HG03378 (cell line): ENCODE data around the gene NF2.

Experiments
- ATAC-seq: cut with Tn5 transposase; IDR thresholded peaks from one replicate; pipeline ENCODE4 v1.9.1; 2021; ENCODE audit warnings: mild to moderate bottlenecking, moderate library complexity; ENCODE audit not compliant: unreplicated experiment

NF2 gene

GRCh38 chr22:29661336-29661735 lies 57.9 kb downstream of the NF2 start:
- no peak for ATAC-seq

DNA sequence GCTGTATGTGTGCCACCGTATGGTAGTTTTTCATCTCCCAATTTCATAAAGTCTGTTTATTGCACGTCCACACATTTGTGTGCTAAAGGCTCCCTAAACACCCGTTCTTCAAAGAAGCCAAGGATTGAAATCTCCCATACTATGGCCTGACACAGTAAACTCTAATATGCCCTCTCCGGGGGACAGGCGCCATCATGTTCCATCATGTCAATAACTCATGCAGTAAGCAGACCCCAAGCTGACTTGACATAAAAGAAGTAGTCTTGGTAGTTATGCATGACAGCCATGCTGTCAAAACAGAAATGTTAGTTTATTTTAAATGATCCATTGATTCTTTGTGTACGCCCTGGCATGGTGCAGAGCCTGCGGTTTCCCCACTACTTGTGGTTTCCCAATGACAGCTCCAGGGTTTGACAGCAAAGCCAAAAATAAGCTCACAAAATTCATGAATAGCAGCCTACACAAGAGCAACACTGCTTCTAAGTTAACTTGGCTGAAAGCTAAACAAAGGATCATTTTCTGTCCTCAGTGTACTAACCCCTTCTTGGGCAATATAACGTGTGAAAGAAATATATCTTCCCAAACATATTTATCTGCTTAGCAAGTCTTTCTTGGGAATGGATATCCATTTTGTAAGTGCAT lies 59.9 kb downstream of the NF2 start:
- ATAC-seq = no peak

DNA sequence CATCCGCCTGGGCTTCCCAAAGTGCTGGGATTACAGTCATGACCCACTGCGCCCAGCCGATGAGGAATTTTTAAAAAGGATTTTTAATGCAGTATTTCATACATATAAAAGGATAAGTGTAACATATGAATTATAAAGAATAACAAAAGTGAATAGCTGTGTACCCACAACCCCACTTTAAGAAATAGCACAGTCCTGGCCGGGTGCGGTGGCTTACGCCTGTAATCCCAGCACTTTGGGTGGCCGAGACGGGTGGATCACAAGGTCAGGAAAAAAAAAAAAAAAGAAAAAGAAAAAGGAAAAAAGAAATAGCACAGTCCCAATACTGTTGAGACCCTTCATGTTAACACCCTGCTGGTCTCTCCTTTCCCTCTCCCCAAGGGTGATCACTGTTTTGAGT lies 62.1 kb downstream of the NF2 start:
- no peak for ATAC-seq

DNA sequence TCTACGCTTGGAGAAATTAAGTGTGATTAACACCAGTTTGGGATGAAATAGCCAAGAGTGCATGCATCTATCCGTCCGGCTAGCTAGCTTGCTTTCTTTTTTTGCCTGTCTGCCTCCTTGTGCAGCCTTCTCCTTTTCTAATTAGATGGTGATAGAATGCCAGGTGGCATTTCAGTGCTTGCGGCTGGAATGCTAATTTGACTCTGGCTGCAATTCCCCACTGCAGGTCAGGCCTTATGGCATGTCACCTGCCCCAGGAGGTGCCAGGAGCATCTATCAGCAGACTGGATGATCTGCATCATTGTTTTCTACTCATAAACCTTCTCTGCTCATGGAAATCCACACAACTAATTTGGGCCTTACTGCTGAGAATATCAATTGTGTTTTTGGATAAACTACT lies 65.2 kb downstream of the NF2 start:
- no peak for ATAC-seq

GRCh38 chr22:29670626-29671025 lies 67.2 kb downstream of the NF2 start:
- ATAC-seq = no peak

- no peak for ATAC-seq
Observed at GRCh38 chr22:29673361-29674066, 70.1 kb downstream of the NF2 start.

DNA sequence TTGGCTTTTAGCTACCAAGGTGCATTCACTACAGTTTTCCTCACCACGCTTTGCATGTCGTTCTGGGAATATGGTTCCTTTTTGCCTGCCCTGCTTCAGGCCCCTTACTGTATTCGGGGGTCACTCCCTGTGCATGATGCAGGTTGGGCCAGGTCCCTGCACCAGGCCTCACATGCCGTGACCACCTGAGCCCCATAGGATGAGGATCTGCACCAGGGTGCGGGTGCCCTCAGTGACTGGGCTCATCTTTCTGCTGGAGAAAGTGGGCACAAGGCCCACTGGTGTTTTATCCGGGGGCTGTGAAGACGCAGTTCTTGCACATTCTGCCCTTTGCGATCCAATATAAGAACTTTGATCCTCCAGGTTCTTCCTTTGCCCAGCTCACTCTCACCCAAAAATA lies 70.7 kb downstream of the NF2 start:
- ATAC-seq = no peak

- ATAC-seq = no peak
Observed at GRCh38 chr22:29679316-29679715, 75.9 kb downstream of the NF2 start.

DNA sequence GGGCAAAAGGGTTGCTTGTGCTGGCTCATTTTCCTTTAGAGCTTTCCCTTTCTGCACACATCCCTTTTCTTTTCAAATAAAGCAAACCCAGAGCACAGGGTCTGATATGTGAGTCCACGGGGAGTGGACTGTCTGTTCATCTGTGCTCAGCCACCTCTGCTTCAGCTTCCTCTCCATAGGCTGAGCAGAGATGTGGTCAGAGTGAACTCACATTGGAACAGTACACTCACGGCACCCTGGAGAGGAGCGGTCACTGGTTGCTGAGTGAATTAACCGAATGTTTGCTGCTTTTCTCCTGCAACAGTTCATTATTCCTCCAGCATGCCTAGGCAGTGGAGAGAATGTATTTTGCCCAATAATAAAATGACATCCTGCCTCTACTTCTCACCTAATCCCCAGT lies 80.1 kb downstream of the NF2 start:
- ATAC-seq = no peak

- ATAC-seq = no peak
Observed at GRCh38 chr22:29684244-29684643, 80.8 kb downstream of the NF2 start.

DNA sequence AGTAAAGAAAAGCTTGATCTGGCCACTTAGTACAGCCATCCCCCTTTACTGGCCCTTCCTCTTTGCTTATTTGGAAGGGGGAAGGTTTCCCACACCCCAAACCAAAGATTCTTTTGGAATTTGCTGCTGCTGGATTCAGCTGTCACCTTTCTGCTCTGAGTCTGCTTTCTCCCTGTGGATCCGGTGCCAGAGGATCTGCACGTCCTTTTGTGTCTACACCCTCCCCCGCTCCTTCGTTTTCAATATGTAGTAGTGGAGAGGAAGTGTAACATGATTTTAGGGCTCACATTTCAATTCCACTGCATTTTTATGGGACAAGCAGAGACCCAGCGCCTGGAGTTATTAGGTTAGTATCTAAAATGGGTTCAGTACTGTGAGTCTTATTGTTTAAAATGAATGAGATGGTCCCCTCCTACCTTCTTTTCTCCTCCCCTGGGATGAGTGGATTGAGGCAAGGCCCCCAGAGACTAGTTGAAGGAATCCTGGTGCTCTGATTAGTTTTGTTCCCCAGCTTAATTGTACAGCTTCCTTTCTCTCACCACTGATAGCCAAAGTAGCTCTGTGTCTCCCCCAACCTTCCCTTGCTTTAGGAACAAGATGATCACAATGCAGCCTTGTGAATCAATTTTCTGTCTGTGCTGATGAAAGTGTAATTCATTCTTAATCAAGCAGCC lies 85.9 kb downstream of the NF2 start:
- no peak for ATAC-seq

DNA sequence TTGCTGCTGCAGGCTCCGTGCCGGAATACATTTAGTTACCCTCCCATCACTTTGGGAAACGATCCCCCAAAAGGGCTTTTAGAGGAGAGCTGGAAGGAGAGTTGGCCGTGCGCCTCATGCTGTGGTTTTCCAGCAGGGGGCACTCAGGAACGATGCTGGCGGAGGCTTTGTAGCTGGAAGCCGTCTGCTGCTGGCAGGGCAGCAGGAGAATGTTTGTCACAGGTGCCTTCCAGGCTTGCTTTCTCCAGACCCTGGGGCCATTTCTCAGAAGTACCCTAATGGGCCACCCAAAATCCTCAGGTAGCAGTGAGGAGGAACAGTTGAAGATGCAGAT lies 86.4 kb downstream of the NF2 start:
- no peak for ATAC-seq

DNA sequence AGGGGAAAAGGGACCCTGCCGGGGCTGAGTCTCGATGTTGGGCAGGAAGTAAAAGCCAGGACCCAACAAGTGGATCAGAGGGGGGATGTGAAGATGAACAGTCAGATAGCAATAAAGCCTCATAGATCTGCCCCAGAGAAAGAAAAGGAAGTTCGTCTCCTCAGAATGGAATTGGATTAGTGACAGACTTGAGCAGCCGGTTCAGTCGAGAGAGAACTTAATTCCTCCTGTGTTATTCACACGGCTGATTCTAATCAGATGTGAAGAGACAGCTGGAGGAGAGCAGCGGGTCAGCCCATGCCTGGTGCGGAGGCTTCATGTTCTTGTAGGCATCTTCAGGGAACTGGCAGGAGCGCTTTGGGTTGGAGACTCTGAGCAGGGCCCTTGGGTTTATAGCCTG lies 87.0 kb downstream of the NF2 start:
- no peak for ATAC-seq

DNA sequence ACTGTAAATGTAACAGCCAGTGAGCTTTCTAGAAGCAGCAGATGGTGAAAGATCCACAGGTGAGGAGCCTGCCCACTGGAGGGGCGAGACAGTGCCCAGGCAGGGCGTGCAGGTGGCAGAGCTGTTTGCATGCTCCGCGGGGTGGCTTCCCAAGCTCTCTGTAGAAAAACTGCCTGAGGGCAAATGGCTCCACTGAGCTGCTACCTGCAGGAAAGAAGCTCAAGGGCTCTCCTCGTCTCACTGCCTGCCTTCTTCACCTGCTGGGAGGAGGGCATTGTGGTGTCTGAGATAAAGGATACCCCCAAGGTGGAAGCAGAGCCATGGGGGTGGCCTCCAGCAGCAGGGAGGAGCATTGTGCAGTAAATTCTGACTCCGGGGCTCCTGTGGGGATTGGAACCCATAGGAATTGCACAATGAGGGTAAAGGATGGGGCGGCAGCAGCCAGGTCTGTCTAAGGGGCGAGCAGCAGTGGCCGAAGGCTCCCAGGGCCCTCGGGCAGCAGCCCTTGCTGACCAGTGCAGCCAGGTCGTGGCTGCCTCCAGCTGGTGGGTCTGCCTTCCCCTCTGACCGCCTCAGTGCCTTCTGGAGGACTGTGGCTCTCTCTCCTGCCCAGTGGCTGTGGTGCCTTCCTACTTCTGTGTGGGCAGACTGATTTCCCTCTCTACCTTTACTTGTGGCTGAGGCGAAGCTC lies 88.3 kb downstream of the NF2 start:
- no peak for ATAC-seq

DNA sequence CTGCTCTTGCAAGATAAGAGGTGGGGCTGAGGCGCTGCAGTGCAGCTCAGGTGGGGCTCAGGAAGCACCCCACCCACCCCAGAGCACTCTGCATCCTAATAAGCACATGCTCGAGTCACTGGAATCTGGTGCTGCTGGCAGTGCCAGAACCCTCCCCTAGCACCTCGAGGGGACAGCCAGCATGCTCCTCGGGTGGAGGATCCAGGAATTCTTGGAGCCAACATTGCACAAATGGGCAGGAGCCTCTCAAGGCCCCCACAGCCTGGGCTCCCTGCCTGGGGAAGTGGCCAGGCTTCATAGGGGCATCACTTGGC lies 88.9 kb downstream of the NF2 start:
- ATAC-seq = no peak

- ATAC-seq = no peak
Observed at GRCh38 chr22:29693161-29693560, 89.7 kb downstream of the NF2 start.

DNA sequence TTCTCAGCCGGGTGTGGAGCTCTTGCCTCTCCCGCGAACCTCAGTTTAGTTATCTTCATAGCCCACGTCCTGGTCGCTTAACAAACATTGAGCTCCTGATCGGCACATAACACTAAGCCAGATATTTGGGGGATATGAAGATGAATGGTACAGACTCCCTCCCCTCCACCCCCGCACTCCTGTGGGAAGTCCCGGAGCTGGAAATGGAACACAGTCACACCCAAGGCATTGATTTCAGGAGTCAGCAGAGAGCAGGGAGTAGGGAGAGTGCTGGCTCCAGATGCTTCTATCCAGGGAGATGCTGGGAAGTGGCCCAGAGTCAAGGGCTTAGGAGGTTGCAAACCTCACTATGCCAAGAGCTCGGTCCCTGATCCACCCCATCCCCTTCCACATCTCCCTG lies 90.2 kb downstream of the NF2 start:
- no peak for ATAC-seq

GRCh38 chr22:29695129-29695926 lies 91.9 kb downstream of the NF2 start:
- no peak for ATAC-seq

DNA sequence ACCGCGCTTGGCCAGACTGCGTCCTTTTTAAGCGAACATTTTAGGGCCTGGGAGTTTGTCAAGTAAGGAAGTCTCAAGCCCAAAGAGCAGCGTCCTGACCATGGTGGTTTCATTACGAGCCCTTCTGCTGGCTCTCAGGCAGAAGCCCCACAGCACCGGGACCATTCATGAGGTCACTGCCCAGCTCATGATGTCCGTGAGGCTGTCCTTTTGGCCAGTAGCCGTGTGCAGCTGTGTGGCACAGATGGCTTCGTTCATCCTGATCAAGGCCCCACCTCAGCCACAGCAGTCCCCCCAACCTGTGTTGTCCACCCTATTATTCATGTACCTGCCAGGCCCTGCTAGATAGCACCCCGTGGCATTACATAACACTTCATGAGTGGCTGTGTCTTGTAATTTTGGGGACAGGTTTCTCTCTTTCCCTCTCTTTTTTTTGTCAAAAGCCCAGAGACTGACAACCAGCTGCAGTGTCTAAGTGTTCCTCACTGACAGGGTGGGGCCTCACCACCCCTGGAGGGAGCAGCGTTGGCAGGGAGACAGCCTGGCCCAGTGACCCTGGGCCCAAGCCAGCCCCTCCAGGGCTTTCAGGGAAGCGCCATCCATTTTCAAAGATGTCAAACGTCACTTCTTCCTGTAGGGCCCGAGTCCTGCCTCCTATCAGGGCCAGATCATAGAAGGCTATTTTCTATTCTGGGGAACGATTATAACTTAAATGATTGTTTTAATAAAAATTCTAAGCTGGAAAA lies 94.6 kb downstream of the NF2 start:
- no peak for ATAC-seq

GRCh38 chr22:29700206-29700899 lies 96.9 kb downstream of the NF2 start:
- ATAC-seq = no peak
